Measurements from ENCODE around the gene SUSD1. TPM values are rescaled to one million over a fixed set of nuclear protein-coding genes. Genes with fewer than 3 reads are reported as not detected.
A peak's percentile ranks its signal among the peaks of the same experiment; 100 is the strongest.

Gene SUSD1
- total and polyA plus RNA-seq, 7 donors: 0.42 to 3.4 (median 1.7) TPM

DNA sequence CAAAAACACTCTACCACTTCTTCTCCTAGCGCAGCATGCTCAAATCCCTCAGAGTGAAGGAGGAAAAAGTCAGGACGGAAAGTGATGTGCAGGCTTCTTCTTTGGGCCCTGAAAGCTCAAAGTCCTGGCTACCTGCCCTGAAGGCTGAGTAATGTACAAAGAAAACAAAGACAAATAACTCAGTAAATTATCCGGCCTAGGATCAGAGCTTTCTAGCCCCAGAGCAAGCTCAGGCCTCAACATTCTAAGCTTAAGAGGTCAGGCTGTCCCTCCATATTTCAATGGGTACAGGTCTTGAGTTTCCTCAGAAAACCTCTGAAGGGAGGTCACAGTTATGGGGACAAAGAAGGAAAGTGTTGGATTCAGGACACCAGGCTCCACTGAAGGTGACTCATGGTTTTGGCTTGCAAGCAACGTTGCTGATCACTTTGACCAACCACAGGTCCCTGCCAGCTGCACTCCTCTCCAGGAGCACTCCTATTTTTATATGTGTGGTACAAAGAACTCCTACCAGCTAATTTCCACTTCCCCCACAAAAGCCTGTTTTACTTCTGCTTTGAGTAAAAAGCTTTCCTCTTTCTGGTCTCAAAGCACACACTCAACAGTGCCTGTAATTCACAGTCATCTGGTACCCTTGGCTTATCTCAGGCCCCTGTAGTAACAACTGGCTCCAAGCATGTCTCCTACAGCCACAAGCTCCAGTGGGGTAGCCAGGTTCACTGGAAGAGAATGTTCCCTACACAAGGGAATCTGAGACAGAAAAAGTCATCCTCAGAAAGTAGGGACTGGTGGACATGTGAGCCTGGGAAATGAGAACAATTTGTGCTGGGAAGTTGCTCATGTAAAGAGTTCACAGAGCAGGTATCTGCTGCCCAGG lies 162.8 kb downstream of the SUSD1 start:
- Histone ChIP-seq H3K9me3 (no peaks in the 10 kb centered on the region), H3K27me3 (ENCODE audit: insufficient read depth in 3 of 3, low read length in 2 of 3) (no peaks in the 10 kb centered on the region), H3K4me3 (no peak overlapping the region), H3K36me3 (ENCODE audit: insufficient read depth in 1 of 2, low read depth in 1 of 2) (no peaks in the 10 kb centered on the region), H3K4me1 (peaks cover 11% of the 10 kb centered on the region), H3K27ac (peak overlapping the region; percentile 68)
- peak; percentile 64 to 67 for DNase-seq
- intact Hi-C loops (cut with DNase I): no loop called here
- ATAC-seq: peak; percentile 89 to 94 (median 90)
- 33 to 48% (median 36%) methylated on average over 4 of the region's 4 CpGs for WGBS, 3 donors
- TF ChIP-seq, protein P1, sequence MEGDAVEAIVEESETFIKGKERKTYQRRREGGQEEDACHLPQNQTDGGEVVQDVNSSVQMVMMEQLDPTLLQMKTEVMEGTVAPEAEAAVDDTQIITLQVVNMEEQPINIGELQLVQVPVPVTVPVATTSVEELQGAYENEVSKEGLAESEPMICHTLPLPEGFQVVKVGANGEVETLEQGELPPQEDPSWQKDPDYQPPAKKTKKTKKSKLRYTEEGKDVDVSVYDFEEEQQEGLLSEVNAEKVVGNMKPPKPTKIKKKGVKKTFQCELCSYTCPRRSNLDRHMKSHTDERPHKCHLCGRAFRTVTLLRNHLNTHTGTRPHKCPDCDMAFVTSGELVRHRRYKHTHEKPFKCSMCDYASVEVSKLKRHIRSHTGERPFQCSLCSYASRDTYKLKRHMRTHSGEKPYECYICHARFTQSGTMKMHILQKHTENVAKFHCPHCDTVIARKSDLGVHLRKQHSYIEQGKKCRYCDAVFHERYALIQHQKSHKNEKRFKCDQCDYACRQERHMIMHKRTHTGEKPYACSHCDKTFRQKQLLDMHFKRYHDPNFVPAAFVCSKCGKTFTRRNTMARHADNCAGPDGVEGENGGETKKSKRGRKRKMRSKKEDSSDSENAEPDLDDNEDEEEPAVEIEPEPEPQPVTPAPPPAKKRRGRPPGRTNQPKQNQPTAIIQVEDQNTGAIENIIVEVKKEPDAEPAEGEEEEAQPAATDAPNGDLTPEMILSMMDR (IDR thresholded peaks at IDR 0.05): no peak

DNA sequence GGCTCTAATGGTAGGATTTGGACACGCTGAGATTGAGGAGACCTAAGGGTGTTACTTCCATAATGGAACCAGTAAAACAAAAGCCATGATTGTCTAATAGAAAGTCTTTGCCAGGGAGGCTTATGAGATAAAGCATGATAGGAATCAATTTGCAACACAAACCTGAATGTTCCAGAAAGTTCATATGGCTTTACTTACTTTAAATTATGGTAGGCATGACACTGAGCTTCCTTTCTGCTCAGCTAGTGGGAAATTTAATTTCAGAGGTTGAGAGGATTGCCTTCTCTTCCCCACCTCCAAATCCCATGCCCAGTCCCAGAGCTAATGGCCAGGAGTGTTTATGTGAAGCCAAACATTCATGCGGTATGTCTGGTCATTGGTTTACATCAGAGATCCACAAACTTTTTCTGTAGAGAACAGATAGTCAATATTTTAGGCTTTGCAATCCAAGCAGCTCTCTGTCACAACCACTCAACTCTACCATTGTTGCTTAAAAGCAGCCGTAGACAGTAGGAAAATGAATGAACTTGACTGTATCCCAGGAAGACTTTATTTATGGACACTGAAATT lies 164.0 kb downstream of the SUSD1 start:
- intact Hi-C loops (cut with DNase I): no loop called here
- 63 to 71% (median 64%) methylated on average over 3 of the region's 3 CpGs for WGBS, 3 donors
- no peaks in the 10 kb centered on the region for H3K9me3 ChIP-seq
- no peaks in the 10 kb centered on the region for H3K36me3 ChIP-seq (ENCODE audit: insufficient read depth in 1 of 2, low read depth in 1 of 2)
- ATAC-seq (no peak), DNase-seq (no peak)
- no peaks in the 10 kb centered on the region for H3K27me3 ChIP-seq (ENCODE audit: insufficient read depth in 3 of 3, low read length in 2 of 3)
- no peak overlapping the region for H3K4me3 ChIP-seq
- H3K27ac ChIP-seq: no peak overlapping the region
- TF ChIP-seq, protein P1 (IDR thresholded peaks at IDR 0.05): no peak
- peaks cover 11% of the 10 kb centered on the region for H3K4me1 ChIP-seq

DNA sequence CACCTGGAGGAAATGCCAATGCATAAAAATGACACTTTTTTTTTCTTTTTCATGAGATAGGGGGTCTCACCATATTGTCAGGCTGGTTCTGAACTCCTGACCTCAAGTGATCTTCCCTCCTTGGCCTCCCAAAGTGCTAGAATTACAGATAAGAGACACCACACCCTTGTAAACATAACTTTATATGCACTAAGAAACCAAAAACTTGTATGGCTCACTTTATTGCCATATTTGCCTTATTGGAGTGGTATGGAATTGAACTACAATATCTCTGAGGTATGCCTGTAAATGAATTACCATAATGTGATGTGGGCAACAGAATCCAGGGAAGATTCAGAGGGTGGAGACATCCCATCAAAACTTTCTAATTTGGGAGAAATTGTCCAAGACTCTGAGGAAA lies 164.6 kb downstream of the SUSD1 start:
- intact Hi-C loops (cut with DNase I): no loop called here
- H3K36me3 ChIP-seq (ENCODE audit: insufficient read depth in 1 of 2, low read depth in 1 of 2): no peaks in the 10 kb centered on the region
- peaks cover 11% of the 10 kb centered on the region for H3K4me1 ChIP-seq
- no peaks in the 10 kb centered on the region for H3K27me3 ChIP-seq (ENCODE audit: insufficient read depth in 3 of 3, low read length in 2 of 3)
- no peak for ATAC-seq
- TF ChIP-seq, protein P1 (IDR thresholded peaks at IDR 0.05): no peak
- DNase-seq: no peak
- H3K9me3 ChIP-seq: no peaks in the 10 kb centered on the region
- no peak overlapping the region for H3K4me3 ChIP-seq
- H3K27ac ChIP-seq: no peak overlapping the region

DNA sequence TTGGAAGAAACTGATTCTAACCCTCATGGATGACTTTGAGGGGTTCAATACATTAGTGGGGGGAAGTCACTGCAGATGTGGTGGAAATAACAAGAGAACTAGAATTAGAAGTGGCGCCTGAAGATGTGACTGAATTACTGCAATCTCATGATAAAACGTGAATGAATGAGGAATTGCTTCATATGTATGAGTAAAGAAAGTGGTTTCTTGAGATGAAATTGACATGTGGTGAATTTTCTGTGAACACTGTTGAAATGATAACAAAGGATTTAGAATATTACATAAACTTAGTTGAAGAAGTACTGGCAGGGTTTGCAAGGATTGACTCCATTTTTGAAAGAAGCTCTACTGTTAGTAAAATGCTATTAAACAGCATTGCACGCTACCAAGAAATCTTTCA lies 165.4 kb downstream of the SUSD1 start:
- Histone ChIP-seq H3K4me3 (no peak overlapping the region), H3K27ac (no peak overlapping the region), H3K27me3 (ENCODE audit: insufficient read depth in 3 of 3, low read length in 2 of 3) (no peaks in the 10 kb centered on the region), H3K36me3 (ENCODE audit: insufficient read depth in 1 of 2, low read depth in 1 of 2) (no peaks in the 10 kb centered on the region), H3K9me3 (no peaks in the 10 kb centered on the region), H3K4me1 (peaks cover 11% of the 10 kb centered on the region)
- DNase-seq: no peak
- no peak for ATAC-seq
- TF ChIP-seq, protein P1 (IDR thresholded peaks at IDR 0.05): no peak
- intact Hi-C loops (cut with DNase I): no loop called here
- 91 to 95% (median 93%) methylated on average over 3 of the region's 3 CpGs for WGBS, 3 donors
